GM03348 (cell line): ENCODE results near the gene NUTM1.
"Not testable (repeated sequence)": the region's sequence is repeated elsewhere in the genome, so short reads cannot be mapped to it uniquely, and the experiment has no call there.

Experiments used
- DNase-seq: peaks from one replicate; pipeline ENCODE4 v3.0.0; 2012; ENCODE audit warnings: low spot score

The NUTM1 gene

DNA sequence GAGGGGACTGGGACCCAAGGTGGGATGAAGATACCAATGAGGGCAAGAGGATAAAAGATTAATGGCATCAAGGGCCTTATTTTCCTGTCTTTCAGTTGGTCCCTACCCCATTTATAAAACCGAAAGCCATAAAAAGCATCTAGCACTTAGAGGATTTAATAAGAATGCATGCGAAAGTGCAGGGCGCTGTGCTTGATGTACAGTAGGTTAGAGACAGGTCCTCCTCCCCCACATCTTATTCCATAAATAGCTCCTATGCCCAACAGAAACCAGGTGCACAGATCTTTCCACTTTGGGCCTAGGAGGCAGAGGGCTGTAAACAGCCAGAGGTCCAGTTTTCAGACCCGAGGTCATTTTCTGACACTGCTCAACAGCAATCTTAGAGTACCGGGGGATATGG, 22.7 kb downstream of the NUTM1 start:
- DNase-seq, result no peak

DNA sequence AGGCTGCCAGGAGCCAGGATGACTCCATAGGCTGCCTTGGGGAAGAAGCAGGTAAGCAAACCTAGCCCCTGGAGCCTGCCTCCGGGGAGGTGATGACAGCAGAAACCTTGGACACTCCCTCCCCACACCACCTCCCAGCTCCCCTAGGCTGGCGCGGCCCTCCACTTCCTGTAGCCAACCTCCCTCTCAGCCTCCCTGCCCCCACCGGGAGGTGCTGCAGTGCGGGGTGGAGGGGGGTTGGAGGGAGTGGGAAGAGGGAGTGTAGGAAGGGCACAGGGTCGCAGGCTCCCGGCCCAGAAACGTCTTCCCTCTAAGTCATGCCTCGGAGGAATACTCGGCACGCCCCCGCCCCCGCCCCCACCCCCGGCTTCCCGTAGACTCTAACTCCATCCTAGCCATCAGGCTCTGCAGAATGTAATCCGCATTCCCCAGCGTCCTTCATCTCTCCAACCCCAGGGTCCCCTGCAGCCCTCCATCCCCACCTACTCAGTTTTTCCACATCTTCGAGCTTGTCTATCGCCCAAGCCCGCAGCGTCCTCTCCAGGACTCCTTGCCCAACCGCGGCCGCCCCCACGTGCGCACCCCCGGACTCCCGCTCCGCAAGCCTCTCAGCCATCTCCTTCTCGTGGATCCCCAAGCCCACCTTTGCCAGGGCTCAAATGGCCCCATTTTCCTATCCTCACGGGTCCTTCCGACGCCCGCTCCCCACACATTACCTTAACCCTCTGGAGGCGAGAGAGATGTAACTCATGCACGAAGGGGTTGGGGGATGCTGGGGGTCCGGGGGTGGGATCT, 23.4 kb downstream of the NUTM1 start:
- peak; percentile 72 for DNase-seq

DNA sequence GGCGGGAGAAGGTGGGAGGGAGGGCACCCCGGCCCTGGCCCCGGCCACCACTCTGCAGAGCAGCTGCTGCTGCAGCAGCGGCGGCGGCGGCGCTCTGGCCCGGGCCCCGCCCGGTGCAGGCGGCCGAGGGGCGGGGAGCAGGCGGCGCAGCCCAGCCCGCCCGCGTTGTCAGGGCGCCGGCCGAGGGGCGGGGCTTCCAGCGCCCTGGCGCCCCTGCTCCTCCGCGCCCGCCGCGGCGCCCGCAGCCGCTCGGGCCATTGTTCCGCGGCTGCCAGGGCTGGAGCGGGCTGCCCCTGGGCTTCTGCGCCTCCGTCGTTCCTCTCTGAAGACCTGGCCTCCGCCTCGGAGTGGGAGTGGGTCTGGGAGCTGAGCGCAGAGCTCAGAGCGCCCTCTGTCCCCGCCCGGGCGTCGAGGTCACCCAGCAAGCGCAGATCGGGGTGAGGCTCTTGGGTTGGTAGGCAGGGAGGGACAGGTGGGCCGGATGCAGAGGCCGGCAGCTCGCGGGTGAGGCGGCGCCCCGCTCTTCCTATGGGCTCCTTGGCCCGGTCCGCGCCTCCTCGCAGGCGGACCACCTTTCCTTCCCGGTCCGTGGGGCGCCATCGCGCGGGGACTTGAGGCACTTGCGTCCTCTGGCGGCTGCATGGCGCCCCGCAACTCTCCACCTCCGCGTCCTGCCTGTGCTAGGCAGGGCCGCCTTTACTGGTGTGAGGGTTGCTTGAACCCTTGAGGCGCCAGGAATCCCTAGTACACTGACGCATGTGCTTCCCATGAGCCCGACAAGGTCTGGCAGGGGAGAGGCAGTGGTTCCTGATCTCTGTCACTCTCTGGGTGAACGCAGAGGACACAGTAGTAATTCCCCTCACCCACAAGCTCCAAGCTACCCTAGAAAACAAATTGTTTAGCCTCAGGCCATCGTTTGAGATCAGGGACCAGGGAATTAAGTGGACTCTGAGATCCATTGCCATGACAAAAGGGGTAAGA, 24.3 kb downstream of the NUTM1 start, which contains the start of gene LPCAT4:
TSS of gene LPCAT4 (minus strand) at position 96 of the 981 bp plus-strand sequence. CDS start 96 bp downstream, outside the sequence.
- peak; percentile 98 for DNase-seq

DNA sequence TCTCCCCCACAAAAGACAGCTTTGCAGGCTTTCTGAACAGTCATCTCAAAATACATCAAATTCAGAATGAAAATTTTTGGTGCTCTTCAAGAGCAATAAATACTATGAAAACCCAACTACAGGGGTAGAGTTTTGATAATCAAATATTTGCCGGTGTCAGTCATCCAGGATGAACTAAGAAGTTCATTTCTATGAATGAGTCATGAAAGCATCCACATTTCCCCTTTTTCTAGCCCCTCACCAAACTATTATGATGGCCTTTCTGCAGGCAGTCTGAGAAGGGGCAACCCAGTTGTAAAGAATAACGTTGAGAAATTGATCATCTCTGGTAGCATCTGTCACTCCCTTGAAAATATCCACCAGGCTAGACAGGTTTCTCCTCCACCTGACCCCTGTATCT, 27.0 kb downstream of the NUTM1 start:
- no peak for DNase-seq

DNA sequence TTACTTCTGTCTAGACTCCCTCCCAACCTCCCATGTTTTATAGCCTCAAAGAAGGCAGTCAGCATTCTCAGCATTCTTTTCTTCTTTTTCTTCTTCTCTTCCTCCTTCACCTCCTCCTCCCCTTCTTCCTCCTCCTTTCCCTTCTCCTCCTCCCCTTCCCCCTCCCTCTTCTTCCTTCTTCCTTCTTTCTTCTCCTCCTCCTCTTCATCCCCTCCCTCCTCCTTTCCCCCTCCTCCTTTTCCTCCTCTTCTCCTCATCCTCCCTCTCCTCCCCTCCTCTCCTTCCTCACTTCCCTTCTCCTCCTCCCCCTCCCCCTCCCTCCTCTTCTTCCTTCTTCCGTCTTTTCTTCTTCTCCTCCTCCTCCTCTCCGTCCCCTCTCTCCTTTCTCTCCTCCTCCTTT, 27.5 kb downstream of the NUTM1 start:
- no peak for DNase-seq

DNA sequence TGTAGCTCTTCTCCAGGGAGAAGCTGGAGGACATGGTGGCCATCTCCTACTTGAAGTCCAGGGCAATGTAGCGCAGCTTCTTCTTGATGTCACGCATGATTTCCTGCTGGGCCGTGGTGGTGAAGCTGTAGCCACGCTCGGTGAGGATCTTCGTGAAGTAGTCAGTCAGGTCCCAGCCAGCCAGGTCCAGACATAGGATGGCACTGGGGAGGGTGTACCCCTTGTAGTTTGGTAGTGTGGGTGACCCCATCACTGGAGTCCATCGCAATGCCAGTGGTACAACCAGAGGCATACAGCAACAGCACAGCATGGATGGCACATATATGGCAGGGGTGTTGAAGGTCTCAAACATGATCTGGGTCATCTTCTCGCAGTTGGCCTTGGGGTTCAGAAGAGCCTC, 30.8 kb downstream of the NUTM1 start:
- DNase-seq, result no peak

DNA sequence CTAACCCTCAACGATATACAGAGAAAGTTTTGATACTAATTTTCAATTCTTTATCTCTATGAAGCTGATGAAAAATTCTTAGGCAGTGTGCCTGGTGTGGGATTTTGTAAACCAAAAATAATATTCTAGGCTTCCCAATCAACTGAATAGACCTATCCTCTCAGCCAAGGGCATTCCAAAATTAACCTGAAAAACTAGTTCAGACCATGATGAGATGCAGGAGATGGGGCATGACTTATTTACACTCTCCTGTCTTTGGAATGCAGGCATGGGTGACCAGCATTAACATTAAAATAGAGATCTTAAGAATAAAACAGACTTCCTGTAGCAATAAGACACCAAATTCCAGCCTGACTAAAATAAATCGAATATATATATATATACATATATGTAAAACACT, 31.7 kb downstream of the NUTM1 start:
- DNase-seq, result no peak

DNA sequence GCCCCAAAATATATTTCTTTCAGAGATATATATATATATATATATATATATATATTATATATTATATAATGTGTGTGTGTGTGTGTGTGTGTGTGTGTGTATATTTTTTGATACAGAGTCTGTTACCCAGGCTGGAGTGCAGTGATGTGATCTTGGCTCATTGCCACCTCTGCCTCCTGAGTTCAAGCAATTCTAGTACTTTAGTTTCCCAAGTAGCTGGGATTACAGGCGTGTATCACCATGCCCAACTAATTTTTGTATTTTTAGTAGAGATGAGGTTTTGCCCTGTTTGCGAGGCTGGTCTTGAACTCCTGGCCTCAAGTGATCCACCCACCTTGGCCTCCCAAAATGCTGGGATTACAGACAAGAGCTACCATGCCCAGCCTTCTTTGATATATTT, 32.4 kb downstream of the NUTM1 start:
- not testable (repeated sequence) for DNase-seq

DNA sequence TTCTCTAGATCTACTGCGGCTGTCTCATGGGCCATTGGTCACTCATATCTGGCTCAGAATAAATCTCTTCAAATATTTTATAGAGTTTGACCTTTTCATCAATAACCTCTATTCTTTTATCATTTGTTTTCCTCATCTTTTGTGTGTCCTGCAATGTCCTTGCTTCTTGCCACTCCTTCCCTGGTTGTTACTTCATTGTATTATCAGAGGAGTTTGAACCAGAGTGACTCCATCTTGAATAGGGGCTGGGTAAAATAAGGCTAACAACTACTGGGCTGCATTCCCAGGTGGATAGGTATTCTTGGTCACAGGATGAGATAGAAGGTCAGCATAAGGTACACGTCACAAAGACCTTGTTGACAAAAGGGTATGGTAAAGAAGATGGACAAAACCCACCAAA, 33.7 kb downstream of the NUTM1 start:
- DNase-seq, result no peak

DNA sequence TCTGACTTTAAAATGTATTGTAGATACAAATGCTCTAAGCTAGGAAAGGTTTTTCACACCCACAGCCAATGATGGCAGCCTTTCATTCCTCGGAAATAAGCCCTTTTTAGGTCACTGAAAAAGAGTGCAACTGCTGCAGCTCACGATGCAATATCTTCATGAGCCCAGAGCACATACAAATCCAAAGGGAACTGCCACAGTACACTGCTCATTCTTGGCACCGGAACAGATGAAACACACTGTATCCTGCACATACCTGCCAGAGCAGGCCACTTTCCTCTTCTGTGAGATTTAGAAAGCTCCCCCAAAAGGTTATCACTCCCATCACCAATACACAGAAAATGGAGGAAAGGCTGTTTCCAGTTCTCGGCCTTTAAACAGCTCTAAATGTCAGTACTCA, 37.4 kb downstream of the NUTM1 start:
- DNase-seq, result not testable (repeated sequence)

DNA sequence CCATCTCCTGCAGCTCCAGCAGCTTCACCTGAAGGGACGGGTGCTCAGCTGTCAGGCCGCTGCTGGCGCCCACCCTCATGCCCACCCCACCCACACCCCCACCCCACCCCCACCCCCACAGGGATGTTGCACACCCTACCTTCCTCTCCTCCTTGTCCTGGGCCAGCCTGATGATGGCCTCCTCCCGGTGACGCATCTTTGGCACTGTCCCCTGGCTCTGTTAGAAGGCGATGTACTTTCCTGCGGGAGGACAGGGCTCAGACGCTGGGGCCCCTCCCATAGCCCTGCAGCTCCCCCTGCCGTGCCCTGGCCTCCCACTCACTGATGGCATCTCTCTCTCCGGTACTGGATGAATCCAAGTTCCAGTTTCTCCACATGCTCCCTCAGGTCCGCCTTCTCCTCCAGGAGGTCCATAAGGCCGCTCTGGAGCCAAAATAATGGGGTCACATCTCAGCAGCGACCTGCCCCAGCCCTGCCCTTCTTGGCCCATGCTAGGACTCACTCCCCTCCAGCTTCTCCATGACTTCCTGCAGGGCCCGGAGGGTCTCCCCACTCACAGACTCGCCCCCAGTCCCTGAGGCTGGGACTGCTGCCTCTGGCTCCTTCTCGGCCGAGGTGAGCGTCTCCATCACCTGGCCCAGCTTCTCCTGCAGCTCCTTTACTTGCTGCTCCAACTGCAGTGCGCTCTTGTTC, 38.9 kb downstream of the NUTM1 start:
- not testable (repeated sequence) for DNase-seq

DNA sequence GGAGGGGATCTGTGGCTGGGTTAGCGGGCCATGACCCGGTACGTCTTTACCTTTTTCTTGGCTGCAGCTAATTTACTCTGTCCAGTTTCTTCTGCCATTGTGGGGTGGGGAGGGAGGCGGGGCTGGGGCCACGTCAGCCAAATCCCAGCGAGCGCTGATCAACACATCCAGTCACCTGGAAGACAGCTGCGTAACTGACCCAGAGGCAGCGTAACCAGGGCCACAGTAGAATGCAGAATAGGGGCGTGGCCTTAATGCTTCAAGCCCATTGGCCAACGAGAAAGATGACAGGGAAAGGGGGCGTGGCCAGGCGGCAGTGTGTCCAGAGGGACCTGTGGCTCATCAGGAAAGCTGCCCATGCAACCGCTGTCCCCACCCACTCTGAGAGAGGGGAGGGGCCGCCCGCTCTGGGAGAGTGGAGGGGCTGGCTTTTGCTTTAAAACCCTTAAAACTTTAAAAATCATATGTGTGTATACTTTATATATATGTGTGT, 46.5 kb downstream of the NUTM1 start:
- DNase-seq, result not testable (repeated sequence)

DNA sequence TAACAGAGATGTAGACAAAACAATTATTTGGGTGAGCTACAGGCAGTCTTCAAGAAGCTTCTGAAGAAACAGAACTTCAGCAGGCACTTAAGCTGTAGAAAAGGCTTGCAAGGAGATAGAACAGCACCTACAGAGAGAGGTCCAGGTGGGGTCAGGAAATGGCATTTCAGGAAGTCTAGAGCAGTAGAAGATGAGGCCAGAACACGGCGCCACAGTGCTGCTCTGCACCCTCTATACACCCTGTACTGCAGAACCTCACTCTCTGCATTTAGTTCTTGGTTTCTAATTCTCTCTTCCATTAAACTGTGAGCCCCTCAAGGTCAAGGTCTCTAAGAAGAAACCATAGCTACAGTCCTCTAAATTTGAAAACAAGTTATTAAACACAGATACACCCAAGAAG, 49.9 kb downstream of the NUTM1 start:
- not testable (repeated sequence) for DNase-seq

DNA sequence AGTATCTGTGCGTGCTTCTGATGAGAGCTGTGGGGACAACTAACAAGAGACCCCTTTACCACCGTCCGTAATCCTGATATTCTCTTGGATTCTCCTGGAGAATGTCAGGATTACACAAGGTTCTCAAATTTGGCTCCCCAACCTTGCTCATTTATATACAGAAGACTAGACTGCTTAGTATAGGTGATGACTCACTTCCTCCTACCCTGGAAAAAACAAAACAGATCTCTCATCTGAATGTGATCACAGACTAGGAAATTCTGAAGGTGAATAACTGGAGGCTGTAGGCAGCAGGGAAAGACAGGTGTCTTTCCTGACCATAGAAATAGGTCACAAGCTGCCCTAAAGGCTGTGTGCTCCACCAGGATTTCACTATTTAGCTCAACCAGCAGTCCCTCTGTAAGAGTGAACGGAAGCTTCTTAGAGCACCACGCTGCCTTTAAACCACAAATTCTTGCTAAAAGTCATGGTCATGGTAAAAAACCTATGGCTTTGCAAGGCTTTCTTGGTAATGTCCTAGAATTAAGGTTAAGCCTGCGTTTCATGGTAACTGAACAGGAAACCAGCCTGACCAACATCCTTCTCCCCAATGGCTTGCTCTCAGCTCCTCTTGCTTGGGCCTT, 54.6 kb downstream of the NUTM1 start:
- not testable (repeated sequence) for DNase-seq

DNA sequence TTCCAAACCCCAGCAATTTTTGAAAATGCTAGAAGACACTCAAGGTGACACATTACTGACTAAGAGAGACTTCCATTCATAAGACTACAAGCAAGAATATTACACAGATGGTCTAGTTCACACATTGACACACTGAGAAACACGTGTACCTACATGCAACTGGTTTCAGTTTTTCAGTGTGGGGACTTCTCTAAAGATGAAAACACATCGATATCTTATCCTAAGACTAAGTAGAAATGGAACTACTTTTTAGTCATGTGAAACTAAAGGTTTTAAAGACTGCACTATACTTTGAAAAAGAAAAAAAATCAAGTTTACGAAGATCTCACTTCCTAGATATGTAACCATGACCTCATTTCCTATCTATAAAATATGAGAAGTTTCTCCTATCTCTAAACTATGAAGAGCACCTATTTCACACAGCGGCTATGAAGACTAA, 60.1 kb downstream of the NUTM1 start:
- DNase-seq, result not testable (repeated sequence)

DNA sequence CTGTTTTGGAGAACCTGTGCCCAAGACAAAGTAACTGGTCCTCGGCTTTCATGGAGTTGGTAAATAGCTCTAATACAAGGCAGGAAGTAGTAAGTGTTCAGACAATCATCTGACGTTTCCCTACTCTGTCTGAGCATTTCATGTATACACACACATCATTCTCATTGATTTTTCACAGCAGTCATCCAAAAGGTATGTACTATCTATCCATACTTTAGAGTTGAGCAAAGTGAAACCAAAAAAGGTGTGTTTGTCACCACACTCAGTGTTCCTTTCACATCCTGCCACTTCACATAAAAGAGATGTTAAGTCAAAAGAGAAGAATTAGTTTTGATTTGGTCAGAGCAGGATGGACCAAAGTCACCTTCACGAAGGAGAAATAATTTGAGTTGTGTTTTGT, 60.8 kb downstream of the NUTM1 start:
- not testable (repeated sequence) for DNase-seq
